GM19324 (cell line): ENCODE data around the gene PTPN14.
"Not testable (repeated sequence)": the region's sequence is repeated elsewhere in the genome, so short reads cannot be mapped to it uniquely, and the experiment has no call there.

Source experiments
- ATAC-seq: cut with Tn5 transposase; IDR thresholded peaks from one replicate; pipeline ENCODE4 v1.9.1; 2021; ENCODE audit warnings: mild to moderate bottlenecking, moderate library complexity; ENCODE audit not compliant: unreplicated experiment, low FRiP score

Gene PTPN14

DNA sequence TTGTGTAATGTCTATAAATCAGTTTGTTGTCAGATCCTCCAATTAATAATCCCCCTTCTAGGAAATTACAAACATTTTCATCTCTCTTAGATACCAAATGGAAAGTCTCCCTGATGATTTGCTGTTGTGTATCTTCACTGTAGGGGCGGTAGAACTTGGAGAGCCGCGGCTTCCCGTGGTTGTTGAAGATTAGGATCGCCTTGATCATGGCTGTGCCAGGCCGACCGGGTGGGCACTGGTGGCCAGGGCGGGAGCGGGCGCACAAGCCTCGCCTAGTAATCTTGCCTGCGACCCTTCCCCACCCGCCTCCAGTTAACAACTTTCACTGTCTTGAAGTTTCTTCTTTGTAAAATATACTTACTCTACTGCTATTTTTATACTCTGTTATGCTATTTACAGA, 68.2 kb downstream of the PTPN14 start:
- ATAC-seq: not testable (repeated sequence)

DNA sequence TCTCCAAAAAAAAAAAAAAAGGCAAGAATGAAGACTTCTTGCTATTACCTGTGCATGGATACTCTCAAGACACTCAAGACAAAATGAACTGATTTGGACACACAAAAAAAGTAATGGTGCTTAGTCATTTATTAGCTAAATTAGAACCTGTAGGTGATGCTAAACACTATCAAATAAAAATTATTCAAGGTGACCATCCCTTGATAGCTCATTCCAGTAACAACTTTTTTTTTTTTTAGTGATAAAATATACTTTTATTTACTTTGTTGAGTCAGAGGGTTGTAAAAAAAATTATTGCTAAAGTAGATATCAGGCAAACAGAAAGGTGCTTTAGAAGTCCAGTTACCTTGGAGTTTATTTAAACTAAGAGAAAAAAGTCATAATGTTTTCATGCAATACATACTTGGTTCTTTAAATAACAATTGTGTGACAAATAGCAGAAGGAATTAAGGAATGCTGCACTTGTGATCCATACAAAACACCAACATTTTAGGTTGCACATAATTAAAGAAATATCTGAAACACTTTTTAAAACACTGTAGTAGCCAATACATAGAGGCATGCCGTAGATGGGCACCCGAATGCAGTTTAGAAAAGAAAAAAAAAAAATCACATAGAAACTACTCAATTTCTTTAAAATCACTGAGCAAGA, 69.3 kb downstream of the PTPN14 start:
- ATAC-seq: not testable (repeated sequence)

DNA sequence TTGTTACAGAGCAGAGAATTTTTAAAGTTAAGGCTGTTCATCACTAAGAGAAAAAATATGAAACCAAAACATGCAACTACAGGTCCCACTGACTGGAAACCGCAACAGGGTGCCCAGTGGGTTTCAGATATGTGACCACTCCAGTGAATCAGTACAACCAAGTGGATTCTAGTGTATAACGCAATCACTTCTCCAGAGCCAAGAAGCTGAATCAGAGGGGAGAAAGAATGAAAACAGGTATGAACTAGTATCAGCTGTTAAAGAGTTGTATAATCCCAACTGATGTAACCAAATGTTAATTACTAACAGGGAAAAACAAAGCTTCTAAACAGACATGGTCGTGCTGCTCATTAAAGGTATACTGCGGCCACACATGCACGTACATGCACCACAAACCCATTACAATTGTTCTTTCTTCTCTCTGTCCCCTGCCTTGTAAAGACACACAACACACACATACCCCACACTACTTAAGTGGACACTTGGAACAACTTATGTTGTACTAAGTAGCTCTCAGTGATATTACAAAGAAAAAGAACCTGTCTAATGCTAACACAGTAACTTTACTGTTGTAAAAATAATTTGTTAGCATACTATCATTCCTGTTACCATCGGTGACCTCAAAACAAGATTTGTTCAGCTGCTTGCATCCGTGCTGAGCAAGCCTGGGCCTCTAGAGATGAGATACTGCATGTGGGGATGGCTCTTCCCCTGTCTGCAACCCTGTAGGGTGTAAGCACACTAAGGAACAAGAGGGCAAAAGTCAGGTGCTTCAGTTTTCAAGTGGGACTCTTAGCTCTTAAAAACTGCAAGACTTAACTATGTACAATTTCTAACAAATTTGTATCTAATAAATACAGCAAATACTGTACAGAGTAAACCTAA, 74.2 kb downstream of the PTPN14 start:
- no peak for ATAC-seq

DNA sequence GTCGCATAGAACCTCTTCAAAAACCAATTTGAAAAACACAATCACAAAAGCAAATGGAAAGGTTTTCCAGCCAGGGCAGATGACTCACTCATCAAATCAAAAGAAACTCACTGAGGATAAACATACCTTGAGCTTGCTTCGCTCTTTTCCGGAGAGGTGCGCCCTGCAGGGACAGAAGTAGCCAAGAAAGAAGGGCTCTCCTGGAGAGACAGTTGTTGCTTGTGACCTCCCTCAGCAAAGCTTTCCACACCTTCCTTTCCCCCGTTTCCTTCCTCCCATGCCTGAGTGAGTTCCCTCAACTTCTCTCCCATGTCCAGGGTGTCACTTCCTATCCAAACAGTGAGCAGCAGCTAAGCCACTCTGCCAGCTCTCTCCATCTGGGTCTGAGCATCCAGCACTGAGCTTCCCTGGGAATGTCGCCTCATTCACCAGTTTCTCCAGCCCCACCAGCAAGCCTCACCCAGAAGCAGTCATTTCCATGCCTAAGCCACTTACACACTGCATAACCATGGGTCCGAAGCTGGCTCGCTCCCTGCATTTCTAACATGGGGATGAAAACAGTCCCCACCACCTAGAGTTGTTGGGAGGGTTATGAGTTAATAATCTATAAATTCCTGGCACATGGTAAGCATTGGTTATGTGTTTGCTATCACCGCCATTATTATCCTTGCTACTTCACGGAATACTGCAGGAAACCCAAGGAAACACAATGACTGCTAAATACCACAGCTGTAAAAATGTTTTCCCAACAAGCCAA, 75.0 kb downstream of the PTPN14 start:
- no peak for ATAC-seq

DNA sequence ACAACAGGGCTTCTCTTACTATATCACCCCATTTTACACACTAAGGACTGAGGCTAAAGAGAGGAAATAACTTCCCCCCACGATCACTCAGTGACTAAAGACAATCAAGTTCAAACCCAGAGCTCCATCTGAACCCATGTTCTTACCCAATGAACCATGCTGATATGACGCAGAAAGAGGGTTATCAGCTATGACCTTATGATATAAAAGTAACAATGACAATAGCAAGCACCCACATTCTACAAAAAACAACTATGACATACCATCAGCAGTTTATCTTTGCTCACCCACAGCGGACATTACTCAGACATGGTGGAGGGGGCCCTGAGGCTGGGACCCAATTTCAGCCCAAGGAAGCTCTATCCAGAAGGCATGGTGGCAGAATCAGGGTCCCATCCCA, 75.7 kb downstream of the PTPN14 start:
- no peak for ATAC-seq

DNA sequence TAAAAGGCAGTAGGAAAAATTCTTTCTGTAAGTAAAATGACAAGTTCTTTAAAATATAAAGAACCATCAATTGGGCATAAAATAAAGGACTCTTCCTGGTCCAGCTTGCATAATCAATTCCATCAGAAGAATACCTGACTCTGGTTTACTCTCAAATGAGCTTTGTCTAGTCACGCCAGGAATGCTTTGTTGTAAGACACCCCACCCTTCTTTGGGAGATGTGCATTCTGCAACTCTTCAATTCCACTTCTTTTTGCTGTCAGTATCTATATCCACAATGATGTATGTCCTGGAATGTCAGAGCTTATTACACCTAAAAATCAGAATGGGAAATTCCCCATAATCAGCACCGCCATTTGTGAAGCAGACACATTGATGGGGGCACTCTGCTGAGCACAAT, 76.1 kb downstream of the PTPN14 start:
- ATAC-seq: no peak

DNA sequence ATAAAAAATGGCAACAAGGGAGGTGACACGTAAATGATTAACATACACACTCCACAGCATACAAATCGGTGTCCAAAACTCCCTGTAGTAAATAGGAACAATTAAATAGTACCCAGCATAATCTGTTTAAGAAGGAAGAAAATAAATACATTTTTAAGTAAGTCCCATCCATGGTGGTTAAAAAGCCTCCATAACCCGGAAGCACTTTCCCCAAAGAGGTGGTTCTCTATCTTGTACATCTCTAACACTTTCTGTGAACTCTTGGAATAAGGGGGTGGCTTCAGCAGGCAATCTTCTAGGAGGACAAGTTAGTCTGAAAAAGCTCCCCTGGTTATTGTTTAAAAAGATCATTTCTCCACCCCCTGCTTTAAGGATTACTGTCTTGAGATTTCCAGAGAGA, 76.9 kb downstream of the PTPN14 start:
- no peak for ATAC-seq

DNA sequence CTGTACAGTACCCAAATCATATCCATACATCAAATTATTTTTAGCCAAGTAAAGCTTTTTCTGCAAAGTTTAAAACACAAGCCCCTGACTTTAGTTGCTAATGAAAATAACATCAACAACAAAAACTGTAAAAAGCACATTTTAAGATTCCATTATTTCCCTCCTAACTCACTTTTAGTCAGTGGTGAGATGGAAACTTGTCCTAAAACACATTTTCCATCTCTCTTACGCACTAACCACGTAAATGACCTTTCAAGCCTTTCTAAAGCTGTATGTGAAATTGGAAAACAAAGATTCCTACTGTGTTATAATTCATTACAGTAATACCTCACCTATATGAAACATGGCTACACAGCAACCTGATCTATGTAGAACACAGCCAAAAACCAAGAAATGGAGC, 77.5 kb downstream of the PTPN14 start:
- ATAC-seq: no peak

DNA sequence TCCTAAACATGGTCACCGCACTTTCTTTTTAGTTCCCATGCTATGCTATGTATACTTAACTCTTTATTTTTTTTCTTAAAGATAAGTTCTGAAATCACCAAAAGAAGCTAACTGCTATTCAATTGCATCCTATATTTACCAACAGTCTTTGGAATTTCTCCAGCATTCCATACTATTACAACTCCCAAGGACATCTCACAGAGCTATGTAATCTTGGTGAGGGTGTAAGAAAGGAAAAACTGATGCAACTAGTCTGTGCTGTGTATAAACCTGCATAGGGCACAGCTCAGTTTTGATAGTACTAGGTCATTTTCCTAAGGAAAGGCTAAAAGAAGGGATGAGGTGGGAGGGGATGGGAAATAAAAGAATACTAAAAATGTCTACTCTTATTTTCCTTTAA, 78.0 kb downstream of the PTPN14 start:
- no peak for ATAC-seq

DNA sequence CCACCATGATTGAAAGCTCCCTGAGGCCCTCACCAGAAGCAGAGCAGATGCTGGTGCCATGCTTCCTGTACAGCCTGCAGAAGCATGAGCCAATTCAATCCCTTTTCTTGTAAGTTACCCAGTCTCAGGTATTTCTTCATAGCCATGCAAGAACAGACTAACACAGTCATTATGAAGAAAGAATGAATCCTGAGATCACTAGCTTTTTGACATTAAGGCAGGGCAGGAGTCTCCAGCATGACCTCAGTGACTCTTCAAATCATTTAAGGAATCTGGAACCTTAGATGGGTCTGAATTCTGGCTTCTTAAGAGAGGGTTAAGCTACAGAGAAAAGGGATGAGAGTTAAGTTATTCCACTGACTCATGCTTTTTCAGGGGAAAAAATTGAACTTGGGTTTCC, 79.0 kb downstream of the PTPN14 start:
- no peak for ATAC-seq

DNA sequence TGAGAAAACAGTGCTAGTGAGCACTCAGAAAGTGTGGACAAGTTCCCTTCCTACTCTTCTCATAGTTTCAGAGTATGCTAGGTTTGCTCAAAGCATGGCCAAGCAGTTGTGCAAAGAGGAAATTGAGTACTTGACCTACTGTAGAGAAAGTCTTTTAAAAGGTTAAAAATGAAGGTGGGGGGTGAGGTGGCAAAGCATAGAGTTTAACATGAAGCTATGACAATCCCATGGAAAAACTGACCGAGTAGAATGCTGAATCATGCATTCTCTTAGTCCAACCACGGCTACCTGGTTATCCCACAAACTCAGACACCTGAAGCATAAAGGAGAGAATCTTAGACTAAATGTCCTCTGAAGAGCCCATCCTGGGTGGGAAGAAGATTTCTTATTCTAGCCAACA, 79.9 kb downstream of the PTPN14 start:
- ATAC-seq: no peak

DNA sequence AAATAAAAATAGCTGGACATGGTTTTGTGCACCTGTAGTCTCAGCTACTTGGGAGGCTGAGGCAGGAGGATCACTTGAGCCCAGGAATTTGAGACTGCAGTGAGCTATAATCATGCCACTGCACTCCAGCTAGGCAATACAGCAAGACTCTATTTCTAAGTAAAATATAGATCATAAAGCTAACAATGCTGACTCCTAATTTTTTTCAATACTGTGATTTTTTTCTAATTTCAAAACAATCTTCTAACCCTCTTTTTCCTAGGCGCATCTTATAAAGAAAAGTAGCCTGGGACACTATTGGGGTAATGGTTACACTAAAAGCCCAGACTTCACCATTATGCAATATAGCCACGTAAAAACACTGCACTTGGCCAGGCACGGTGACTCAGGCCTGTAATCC, 81.3 kb downstream of the PTPN14 start:
- ATAC-seq: no peak

DNA sequence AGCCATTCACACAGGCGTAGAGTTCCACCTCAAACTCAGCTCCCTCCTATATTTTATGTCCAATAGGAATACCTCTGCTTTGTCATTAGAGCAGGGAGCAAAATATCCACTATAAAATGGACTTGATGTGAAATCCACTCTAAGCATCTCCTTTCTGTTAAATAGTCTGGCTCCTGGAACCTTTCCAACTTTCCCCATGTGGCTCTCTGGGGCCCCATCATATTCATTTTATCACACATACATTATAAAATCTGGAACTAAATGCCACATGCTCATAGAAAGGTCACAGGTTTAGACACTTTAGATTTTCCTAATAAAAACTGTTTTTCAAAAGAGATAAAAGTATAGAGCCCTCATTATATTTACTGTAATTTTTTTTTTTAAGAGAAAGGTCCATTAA, 82.1 kb downstream of the PTPN14 start:
- no peak for ATAC-seq

DNA sequence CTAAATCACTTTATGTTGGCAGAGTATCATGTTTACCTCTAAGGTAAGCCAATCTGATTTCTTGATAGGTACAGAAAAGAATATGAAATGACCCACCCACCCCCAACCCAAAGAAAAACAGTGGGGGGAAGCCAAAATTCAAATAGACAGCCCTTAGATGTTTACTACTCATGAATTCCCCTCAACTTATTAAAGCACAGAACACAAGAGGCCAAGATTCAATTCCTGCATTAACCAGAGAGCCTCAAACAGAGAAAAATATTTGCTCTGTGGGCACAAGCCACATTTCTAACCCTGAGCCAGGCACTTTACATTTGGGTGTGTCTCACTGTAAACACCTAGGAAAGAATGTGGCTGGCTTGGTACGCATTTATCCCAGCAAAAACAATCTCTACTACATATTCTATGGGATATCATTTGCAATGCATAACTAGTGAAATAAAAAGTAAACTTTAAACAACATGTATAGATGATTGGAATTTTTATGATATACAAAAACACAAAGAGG, 84.3 kb downstream of the PTPN14 start:
- no peak for ATAC-seq

DNA sequence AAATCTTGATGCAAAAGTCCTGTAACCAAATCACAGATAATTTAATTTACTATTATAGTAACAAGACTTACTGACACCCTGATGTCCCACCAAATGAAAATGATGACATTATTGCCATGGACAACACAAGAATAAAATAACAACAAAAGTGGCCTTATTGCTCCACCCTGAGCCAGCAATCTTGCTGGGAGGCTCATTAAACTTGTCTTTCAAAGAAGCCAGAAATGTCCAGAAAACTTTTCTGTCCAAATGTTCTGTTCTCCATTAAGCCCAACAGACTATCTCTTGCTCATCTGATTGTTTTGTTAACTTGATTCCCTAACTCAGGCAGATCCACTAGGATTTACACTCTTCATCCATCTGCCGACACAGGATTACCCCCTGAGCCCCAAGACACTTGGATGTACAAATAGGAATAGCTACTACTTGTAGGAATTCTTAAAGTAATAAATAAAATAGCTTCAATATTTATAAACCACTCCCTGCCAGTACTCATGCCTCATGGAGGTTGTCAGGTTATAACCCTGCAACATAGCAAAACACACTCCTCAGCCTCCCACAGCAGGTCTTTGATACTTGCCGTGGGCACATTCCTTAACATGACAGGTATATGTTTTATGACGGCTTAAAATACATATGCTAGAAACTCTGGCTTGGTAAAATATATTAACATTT, 84.9 kb downstream of the PTPN14 start:
- no peak for ATAC-seq

DNA sequence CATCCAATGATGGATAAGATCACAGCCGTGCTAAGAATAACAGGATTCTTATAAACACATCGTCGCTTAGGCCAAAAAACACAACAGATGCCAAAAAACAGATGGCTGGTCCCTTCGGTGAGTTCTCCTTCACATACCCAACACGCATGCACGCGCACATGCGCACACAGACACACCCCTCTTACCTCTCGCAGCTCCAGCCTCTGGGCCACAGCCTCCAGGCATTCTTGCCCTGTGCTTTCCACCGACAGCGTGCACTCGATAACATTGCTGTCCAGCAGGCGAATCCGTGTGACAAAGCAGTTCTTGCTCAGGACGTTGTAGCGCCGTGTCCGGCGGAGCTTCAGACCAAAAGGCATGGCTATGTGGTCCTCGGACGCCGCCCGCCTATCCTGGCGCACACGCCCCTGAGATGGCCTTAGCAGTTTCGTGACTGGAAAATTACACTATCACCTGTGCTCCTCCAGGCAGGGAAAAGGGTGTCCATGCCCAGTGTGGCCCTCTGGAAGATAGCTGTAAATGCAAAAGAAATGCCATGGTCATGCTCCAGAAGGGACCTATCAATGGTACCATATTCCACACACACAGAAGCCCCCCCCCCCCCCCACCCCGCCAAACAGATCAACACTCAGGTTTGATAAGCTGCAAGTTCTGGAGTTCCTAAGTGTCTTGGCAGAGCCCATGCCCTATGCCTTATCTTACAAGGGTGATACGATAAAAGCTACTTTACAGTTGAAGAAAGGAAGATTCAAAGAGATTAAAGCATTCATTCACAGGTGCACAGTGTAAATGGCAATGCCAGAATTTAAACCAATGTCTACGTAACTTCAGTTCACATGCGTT, 86.7 kb downstream of the PTPN14 start:
- no peak for ATAC-seq

DNA sequence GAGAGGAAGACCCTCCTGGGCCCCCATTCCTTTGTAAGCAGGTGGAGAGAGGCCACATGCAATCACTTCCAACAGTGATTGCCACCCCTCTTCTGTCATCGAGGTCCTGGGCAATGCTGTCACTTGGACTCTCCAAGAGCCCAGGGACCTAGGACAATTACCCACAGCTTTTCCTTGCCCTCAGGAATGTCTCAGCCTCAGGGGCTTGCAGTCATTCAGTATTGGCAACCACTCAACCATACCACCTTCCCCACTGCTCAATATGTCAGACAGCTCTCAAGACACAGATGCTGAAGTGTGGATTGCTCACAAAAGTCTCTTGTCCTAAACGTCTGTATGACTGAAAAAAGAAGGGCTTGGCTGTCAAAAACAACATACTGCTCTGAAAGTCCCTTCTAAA, 87.8 kb downstream of the PTPN14 start:
- ATAC-seq: no peak

DNA sequence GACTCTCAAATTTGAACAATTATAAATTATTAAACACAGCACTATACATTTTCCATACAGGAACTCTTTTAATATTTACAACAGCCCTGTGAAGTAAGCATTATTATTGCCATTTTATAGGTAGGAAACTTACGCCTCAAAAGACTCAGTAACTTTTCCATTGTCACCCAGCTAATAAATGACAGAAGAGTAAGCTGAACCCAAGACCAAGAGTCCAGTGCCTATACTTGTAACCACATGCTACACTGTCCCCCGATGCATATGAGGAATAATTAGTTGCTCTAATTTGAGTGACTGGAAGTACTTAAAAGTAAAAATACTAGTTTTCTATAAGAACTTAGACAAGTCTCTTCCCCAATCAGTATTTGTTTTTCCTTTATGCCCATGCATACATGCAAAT, 88.5 kb downstream of the PTPN14 start:
- ATAC-seq: no peak

DNA sequence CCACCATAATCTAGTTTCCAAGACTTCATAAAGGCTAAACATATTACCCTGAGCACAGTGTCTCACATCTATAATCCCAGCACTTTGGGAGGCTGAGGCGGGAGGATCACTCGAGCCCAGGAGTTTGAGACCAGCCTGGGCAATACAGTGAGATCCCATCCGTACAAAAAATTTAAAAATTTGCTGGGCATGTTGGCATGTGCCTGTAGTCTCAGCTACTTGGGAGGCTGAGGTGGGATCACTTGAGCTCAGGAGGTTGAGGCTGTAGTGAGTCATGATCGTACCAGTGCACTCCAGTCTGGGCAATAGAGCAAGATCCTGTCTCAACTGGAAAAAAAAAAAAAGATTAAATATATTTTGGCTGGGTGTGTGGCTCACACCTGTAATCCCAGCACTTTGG, 90.1 kb downstream of the PTPN14 start:
- ATAC-seq: no peak
